8988T (cell line): ENCODE results near the gene KLF6.

Experiments
- DNase-seq: peaks from one replicate; pipeline ENCODE4 v3.0.0; 2011

Gene KLF6

GRCh38 chr10:3784510-3785250 is at the start of gene KLF6:
Gene KLF6, minus strand, starts transcription at chr10:3785209. Its CDS starts 195 bp downstream, at chr10:3785014.
- DNase-seq: no peak

- no peak for DNase-seq
Measured at GRCh38 chr10:3834404-3834803, 49.4 kb upstream of the KLF6 start.

GRCh38 chr10:3833046-3833445 is 48.0 kb upstream of the KLF6 start:
- no peak for DNase-seq

- no peak for DNase-seq
Measured at GRCh38 chr10:3832022-3832786, 47.2 kb upstream of the KLF6 start.

GRCh38 chr10:3831608-3832007 is 46.6 kb upstream of the KLF6 start:
- no peak for DNase-seq

GRCh38 chr10:3830946-3831345 is 45.9 kb upstream of the KLF6 start:
- no peak for DNase-seq

- no peak for DNase-seq
Measured at GRCh38 chr10:3829156-3830050, 44.4 kb upstream of the KLF6 start.

GRCh38 chr10:3828404-3829155 is 43.6 kb upstream of the KLF6 start:
- no peak for DNase-seq

GRCh38 chr10:3827768-3828403 is 42.9 kb upstream of the KLF6 start:
- DNase-seq: no peak

- no peak for DNase-seq
Measured at GRCh38 chr10:3827266-3827665, 42.3 kb upstream of the KLF6 start.

GRCh38 chr10:3825862-3826351 is 40.9 kb upstream of the KLF6 start:
- DNase-seq: no peak

- DNase-seq: peak; percentile 44
Measured at GRCh38 chr10:3825244-3825643, 40.2 kb upstream of the KLF6 start.

- DNase-seq: no peak
Measured at GRCh38 chr10:3822541-3823330, 37.7 kb upstream of the KLF6 start.

- DNase-seq: no peak
Measured at GRCh38 chr10:3820255-3820654, 35.2 kb upstream of the KLF6 start.

GRCh38 chr10:3816995-3817394 is 32.0 kb upstream of the KLF6 start:
- no peak for DNase-seq

- DNase-seq: no peak
Measured at GRCh38 chr10:3814838-3815220, 29.8 kb upstream of the KLF6 start.

GRCh38 chr10:3813986-3814837 is 29.2 kb upstream of the KLF6 start:
- no peak for DNase-seq

- no peak for DNase-seq
Measured at GRCh38 chr10:3813267-3813666, 28.3 kb upstream of the KLF6 start.

GRCh38 chr10:3812141-3812540 is 27.1 kb upstream of the KLF6 start:
- no peak for DNase-seq

GRCh38 chr10:3811291-3811870 is 26.4 kb upstream of the KLF6 start:
- DNase-seq: no peak
